ENCODE measurements around the gene KCTD21. TPM values are rescaled to one million over a fixed set of nuclear protein-coding genes. Genes with fewer than 3 reads are reported as not detected.

The KCTD21 gene
- total RNA-seq, 2 donors from 2014 or later = 22.4 to 31.8 TPM

GRCh38 chr11:78214331-78215194 is 26.1 kb upstream of the KCTD21 start:
- Mint-ChIP-seq H3K27me3 (ENCODE audit: low read depth) (no peaks in the 10 kb centered on the region), H3K36me3 (ENCODE audit: insufficient read depth in 2 of 2) (peaks cover 6 to 16% of the 10 kb centered on the region in 2 donors)

DNA sequence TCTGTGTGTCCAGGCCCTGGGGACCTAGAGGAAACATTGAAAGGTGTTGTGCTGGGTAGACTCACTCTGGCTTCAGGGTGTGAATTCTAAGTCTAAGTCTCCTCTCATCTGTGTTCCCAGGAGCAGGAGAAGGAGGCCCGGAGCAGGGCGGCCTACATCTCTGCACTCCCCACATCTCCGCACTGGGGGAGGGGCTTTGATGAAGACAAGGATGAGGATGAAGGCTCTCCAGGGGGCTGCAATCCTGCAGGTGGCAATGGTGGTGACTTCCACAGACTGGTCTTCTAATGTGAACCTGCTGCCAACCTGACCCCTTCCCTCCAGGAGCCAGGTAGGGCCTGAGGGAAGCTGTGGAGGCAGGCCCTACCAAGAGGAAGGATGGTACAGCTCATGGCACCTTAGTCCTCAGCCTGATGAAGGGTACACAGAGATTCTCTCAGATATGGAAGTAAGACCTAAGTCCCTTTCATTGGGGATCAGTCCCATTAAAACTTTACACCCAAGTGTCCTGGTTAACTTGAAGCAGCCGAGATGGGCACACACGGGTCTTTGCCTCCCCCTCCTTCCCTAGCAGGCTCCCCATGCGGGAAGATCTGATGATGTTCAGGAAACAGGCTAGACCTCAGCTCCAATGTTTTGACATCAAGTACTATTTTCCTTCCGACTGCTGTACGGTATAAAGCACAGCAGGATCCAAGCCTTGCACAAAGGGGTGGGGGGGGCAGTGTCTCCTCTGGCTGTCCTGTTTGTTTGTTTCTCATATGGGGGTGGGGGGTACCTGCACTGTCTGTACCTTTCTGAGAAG is 25.3 kb upstream of the KCTD21 start:
- Mint-ChIP-seq H3K9me3 (no peaks in the 10 kb centered on the region), H3K4me1 (ENCODE audit: low read depth) (peaks cover 12% of the 10 kb centered on the region), H3K27ac (no peak overlapping the region), H3K36me3 (ENCODE audit: insufficient read depth in 2 of 2) (peaks cover 10 to 15% of the 10 kb centered on the region in 2 donors), H3K4me3 (no peak overlapping the region), H3K27me3 (ENCODE audit: low read depth) (no peaks in the 10 kb centered on the region)
- ATAC-seq (replicated peaks in 1 of 2) (no peak), DNase-seq (no peak)

More at GRCh38 chr11:78214331-78215194, 26.1 kb upstream of the KCTD21 start:
- H3K27ac Mint-ChIP-seq = no peak overlapping the region
- H3K9me3 Mint-ChIP-seq = no peaks in the 10 kb centered on the region
- H3K4me1 Mint-ChIP-seq (ENCODE audit: low read depth) = peaks cover 12% of the 10 kb centered on the region
- no peak overlapping the region for H3K4me3 Mint-ChIP-seq
- ATAC-seq (replicated peaks in 1 of 2) (no peak), DNase-seq (no peak)

GRCh38 chr11:78212586-78213371 is 24.4 kb upstream of the KCTD21 start:
- DNase-seq = no peak
- Mint-ChIP-seq H3K4me1 (ENCODE audit: low read depth) (peaks cover 12% of the 10 kb centered on the region), H3K27me3 (ENCODE audit: low read depth) (no peaks in the 10 kb centered on the region), H3K9me3 (no peaks in the 10 kb centered on the region), H3K36me3 (ENCODE audit: insufficient read depth in 2 of 2) (peaks cover 10 to 13% of the 10 kb centered on the region in 2 donors), H3K27ac (no peak overlapping the region), H3K4me3 (no peak overlapping the region)
- ATAC-seq (replicated peaks in 1 of 2) = no peak

DNA sequence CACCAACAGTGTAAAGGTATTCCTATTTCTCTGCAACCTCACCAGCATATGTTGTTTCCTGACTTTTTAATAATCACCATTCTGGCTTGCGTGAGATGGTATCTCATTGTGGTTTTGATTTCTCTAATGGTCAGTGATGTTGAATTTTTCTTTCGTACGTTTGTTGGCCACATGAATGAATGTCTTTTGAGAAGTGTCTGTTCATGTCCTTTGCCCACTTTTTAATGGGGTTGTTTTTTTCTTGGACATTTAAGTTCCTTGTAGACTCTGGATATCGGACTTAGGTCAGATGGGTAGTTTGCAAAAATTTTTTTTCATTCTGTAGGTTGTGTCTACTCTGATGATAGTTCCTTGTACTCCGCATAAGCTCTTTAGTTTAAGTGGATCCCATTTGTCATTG is 23.1 kb upstream of the KCTD21 start:
- Mint-ChIP-seq H3K36me3 (ENCODE audit: insufficient read depth in 2 of 2) (peaks cover 8 to 9% of the 10 kb centered on the region in 2 donors), H3K4me1 (ENCODE audit: low read depth) (peaks cover 7% of the 10 kb centered on the region), H3K4me3 (no peak overlapping the region), H3K9me3 (no peaks in the 10 kb centered on the region), H3K27ac (no peak overlapping the region), H3K27me3 (ENCODE audit: low read depth) (no peaks in the 10 kb centered on the region)
- DNase-seq (no peak), ATAC-seq (replicated peaks in 1 of 2) (no peak)

- no peak overlapping the region for H3K4me3 Mint-ChIP-seq
- H3K9me3 Mint-ChIP-seq = no peaks in the 10 kb centered on the region
- peaks cover 8 to 11% of the 10 kb centered on the region in 2 donors for H3K36me3 Mint-ChIP-seq (ENCODE audit: insufficient read depth in 2 of 2)
- DNase-seq (no peak), ATAC-seq (replicated peaks in 1 of 2) (peak in 1 of 2 donors; percentile 24)
- H3K27me3 Mint-ChIP-seq (ENCODE audit: low read depth) = no peaks in the 10 kb centered on the region
- H3K27ac Mint-ChIP-seq = no peak overlapping the region
- H3K4me1 Mint-ChIP-seq (ENCODE audit: low read depth) = peaks cover 11% of the 10 kb centered on the region
These were observed 21.7 kb upstream of the KCTD21 start for GRCh38 chr11:78210000-78210608.

DNA sequence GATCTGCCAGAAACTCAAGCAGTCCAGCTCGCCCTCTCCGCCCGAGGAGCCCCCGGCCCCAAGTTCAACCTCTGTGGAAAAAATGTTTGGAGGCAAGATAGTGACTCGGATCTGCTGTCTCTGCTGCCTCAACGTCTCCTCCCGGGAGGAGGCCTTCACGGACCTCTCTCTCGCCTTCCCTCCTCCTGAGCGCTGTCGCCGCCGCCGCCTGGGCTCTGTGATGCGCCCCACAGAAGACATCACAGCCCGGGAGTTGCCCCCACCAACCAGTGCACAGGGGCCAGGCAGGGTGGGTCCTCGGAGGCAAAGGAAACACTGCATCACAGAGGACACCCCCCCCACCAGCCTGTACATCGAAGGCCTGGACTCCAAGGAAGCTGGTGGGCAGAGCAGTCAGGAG is 21.1 kb upstream of the KCTD21 start:
- no peak overlapping the region for H3K27ac Mint-ChIP-seq
- ATAC-seq (replicated peaks in 1 of 2) (no peak), DNase-seq (no peak)
- H3K36me3 Mint-ChIP-seq (ENCODE audit: insufficient read depth in 2 of 2) = peaks cover 8 to 11% of the 10 kb centered on the region in 2 donors
- H3K27me3 Mint-ChIP-seq (ENCODE audit: low read depth) = no peaks in the 10 kb centered on the region
- peaks cover 16% of the 10 kb centered on the region for H3K4me1 Mint-ChIP-seq (ENCODE audit: low read depth)
- H3K9me3 Mint-ChIP-seq = no peaks in the 10 kb centered on the region
- H3K4me3 Mint-ChIP-seq = no peak overlapping the region

- Mint-ChIP-seq H3K27ac (no peak overlapping the region), H3K9me3 (no peaks in the 10 kb centered on the region), H3K27me3 (ENCODE audit: low read depth) (no peaks in the 10 kb centered on the region), H3K36me3 (ENCODE audit: insufficient read depth in 2 of 2) (peaks cover 8 to 11% of the 10 kb centered on the region in 2 donors), H3K4me3 (no peak overlapping the region), H3K4me1 (ENCODE audit: low read depth) (peaks cover 19% of the 10 kb centered on the region)
- DNase-seq (no peak), ATAC-seq (replicated peaks in 1 of 2) (peak; percentile 7 to 13)
These were observed 20.1 kb upstream of the KCTD21 start for GRCh38 chr11:78208257-78209165.

- no peak overlapping the region for H3K27ac Mint-ChIP-seq
- no peak for ATAC-seq (replicated peaks in 1 of 2)
- H3K9me3 Mint-ChIP-seq = no peaks in the 10 kb centered on the region
These were observed 19.3 kb upstream of the KCTD21 start for GRCh38 chr11:78207532-78208256.

DNA sequence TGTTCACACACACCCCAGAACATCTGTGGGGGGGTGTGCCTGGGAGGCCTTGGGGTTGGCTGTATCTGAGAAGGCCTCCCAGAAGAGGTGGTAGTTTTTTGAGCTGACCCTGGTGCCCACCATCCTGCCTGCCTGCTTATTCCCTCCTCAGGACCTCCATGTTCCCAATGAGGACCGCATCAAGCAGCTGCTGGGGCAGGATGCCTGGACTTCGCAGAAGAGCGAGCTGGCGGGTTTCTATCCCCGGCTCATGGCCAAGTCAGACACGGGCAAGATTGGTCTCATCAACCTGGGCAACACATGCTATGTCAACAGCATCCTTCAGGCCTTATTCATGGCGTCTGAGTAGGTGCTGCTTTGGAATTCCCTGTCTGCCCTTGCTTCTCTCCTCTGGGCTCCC is 17.3 kb upstream of the KCTD21 start:
- peak overlapping the region; percentile 75 for H3K27ac Mint-ChIP-seq
- ATAC-seq (replicated peaks in 1 of 2) (no peak), DNase-seq (no peak)
- H3K9me3 Mint-ChIP-seq = no peaks in the 10 kb centered on the region
- peaks cover 4 to 6% of the 10 kb centered on the region in 2 donors for H3K36me3 Mint-ChIP-seq (ENCODE audit: insufficient read depth in 2 of 2)
- H3K4me3 Mint-ChIP-seq = no peak overlapping the region
- H3K27me3 Mint-ChIP-seq (ENCODE audit: low read depth) = no peaks in the 10 kb centered on the region
- peaks cover 41% of the 10 kb centered on the region for H3K4me1 Mint-ChIP-seq (ENCODE audit: low read depth)

More at GRCh38 chr11:78207532-78208256, 19.3 kb upstream of the KCTD21 start:
- H3K27me3 Mint-ChIP-seq (ENCODE audit: low read depth) = no peaks in the 10 kb centered on the region
- no peak for DNase-seq
- H3K36me3 Mint-ChIP-seq (ENCODE audit: insufficient read depth in 2 of 2) = peaks cover 8 to 13% of the 10 kb centered on the region in 2 donors
- H3K4me3 Mint-ChIP-seq = no peak overlapping the region
- peaks cover 25% of the 10 kb centered on the region for H3K4me1 Mint-ChIP-seq (ENCODE audit: low read depth)

GRCh38 chr11:78205256-78205655 is 16.8 kb upstream of the KCTD21 start:
- Mint-ChIP-seq H3K36me3 (ENCODE audit: insufficient read depth in 2 of 2) (peaks cover 4 to 6% of the 10 kb centered on the region in 2 donors), H3K4me3 (no peak overlapping the region), H3K9me3 (no peaks in the 10 kb centered on the region), H3K4me1 (ENCODE audit: low read depth) (peaks cover 41% of the 10 kb centered on the region), H3K27ac (peak overlapping the region; percentile 75), H3K27me3 (ENCODE audit: low read depth) (no peaks in the 10 kb centered on the region)
- no peak for ATAC-seq (replicated peaks in 1 of 2)
- DNase-seq = no peak

DNA sequence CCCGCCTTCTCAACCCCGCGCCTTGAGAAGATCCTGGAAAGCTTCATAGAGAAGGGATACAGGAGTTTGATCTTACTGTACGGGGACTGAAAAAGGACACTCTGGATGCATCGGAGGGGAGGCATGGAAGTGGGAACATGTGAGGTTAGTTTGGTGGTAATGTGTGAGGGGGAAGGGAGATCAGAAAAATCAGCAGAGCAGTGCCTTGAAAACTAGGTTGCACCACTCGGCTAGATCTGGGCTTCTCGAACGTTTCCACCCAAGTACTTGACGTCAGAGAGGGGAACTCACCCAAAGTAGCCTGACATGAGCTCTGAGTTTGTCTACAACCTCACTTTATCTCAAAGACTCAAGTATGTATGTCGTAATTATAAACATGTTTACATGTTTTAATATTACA is 14.8 kb upstream of the KCTD21 start:
- Mint-ChIP-seq H3K9me3 (no peaks in the 10 kb centered on the region), H3K4me3 (peak overlapping the region; percentile 80 to 84), H3K4me1 (ENCODE audit: low read depth) (peaks cover 47% of the 10 kb centered on the region), H3K36me3 (ENCODE audit: insufficient read depth in 2 of 2) (peaks cover 2 to 8% of the 10 kb centered on the region in 2 donors), H3K27ac (peak overlapping the region; percentile 82), H3K27me3 (ENCODE audit: low read depth) (no peaks in the 10 kb centered on the region)
- DNase-seq (peak in 1 of 2 donors; percentile 32), ATAC-seq (replicated peaks in 1 of 2) (peak; percentile 44 to 59)
